ENCODE data around the gene GRWD1.
A peak's percentile ranks its signal among the peaks of the same experiment; 100 is the strongest.

Gene GRWD1

GRCh38 chr19:48419158-48419920, 26.4 kb upstream of the GRWD1 start:
- H3K4me3 ChIP-seq, result no peak overlapping the region
- no peak overlapping the region for H3K27ac ChIP-seq

- Histone ChIP-seq H3K4me3 (no peak overlapping the region), H3K27ac (no peak overlapping the region)
Observed at GRCh38 chr19:48421548-48421947, 24.2 kb upstream of the GRWD1 start.

GRCh38 chr19:48424694-48425219, 21.0 kb upstream of the GRWD1 start:
- peak overlapping the region in 8 of 21 experiments; percentile 2 to 65 (median 36) for H3K27ac ChIP-seq
- H3K4me3 ChIP-seq, result no peak overlapping the region

- Histone ChIP-seq H3K4me3 (no peak overlapping the region), H3K27ac (no peak overlapping the region)
Observed at GRCh38 chr19:48428670-48429069, 17.1 kb upstream of the GRWD1 start.

GRCh38 chr19:48433337-48433736, 12.4 kb upstream of the GRWD1 start:
- Histone ChIP-seq H3K27ac (no peak overlapping the region), H3K4me3 (no peak overlapping the region)

GRCh38 chr19:48436586-48436985, 9.2 kb upstream of the GRWD1 start:
- Histone ChIP-seq H3K4me3 (no peak overlapping the region), H3K27ac (no peak overlapping the region)

- H3K4me3 ChIP-seq, result no peak overlapping the region
- no peak overlapping the region for H3K27ac ChIP-seq
Observed at GRCh38 chr19:48441360-48442050, 4.3 kb upstream of the GRWD1 start.

- no peak overlapping the region for H3K4me3 ChIP-seq
- no peak overlapping the region for H3K27ac ChIP-seq
Observed at GRCh38 chr19:48442116-48443035, 3.4 kb upstream of the GRWD1 start.

- Histone ChIP-seq H3K27ac (no peak overlapping the region), H3K4me3 (peak overlapping the region in 2 of 7 experiments; percentile 85 to 99)
Observed at GRCh38 chr19:48443256-48443655, 2.5 kb upstream of the GRWD1 start.

- Histone ChIP-seq H3K4me3 (peak overlapping the region; percentile 2 to 99 (median 14)), H3K27ac (no peak overlapping the region)
Observed at GRCh38 chr19:48443731-48444128, 2.1 kb upstream of the GRWD1 start.

- peak overlapping the region; percentile 3 to 99 (median 79) for H3K4me3 ChIP-seq
- H3K27ac ChIP-seq, result peak overlapping the region in 10 of 21 experiments; percentile 64 to 96 (median 90)
Observed at GRCh38 chr19:48444129-48444935, 1.5 kb upstream of the GRWD1 start.

- H3K4me3 ChIP-seq, result peak overlapping the region in 6 of 7 experiments; percentile 14 to 99 (median 84)
- H3K27ac ChIP-seq, result peak overlapping the region in 14 of 21 experiments; percentile 64 to 96 (median 90)
Observed at GRCh38 chr19:48444936-48445200, 915 bp upstream of the GRWD1 start.

- peak overlapping the region; percentile 68 to 99 (median 83) for H3K4me3 ChIP-seq
- H3K27ac ChIP-seq, result peak overlapping the region in 20 of 21 experiments; percentile 64 to 96 (median 90)
Observed at GRCh38 chr19:48445256-48445605, 552 bp upstream of the GRWD1 start.

- H3K4me3 ChIP-seq, result peak overlapping the region; percentile 68 to 99 (median 83)
- peak overlapping the region in 16 of 21 experiments; percentile 64 to 96 (median 90) for H3K27ac ChIP-seq
Observed at GRCh38 chr19:48446579-48446978, 796 bp downstream of the GRWD1 start.

- H3K4me3 ChIP-seq, result no peak overlapping the region
- no peak overlapping the region for H3K27ac ChIP-seq
Observed at GRCh38 chr19:48448563-48448962, 2.8 kb downstream of the GRWD1 start.

- no peak overlapping the region for H3K4me3 ChIP-seq
- H3K27ac ChIP-seq, result no peak overlapping the region
Observed at GRCh38 chr19:48450441-48450840, 4.7 kb downstream of the GRWD1 start.

- no peak overlapping the region for H3K4me3 ChIP-seq
- H3K27ac ChIP-seq, result no peak overlapping the region
Observed at GRCh38 chr19:48450863-48451262, 5.1 kb downstream of the GRWD1 start.

GRCh38 chr19:48451624-48452023, 5.8 kb downstream of the GRWD1 start:
- Histone ChIP-seq H3K4me3 (no peak overlapping the region), H3K27ac (no peak overlapping the region)
